HG03442 (cell line): ENCODE data around the gene UBL4B.
"Not testable (repeated sequence)": the region's sequence is repeated elsewhere in the genome, so short reads cannot be mapped to it uniquely, and the experiment has no call there.

Source experiments
- ATAC-seq: cut with Tn5 transposase; IDR thresholded peaks from one replicate; pipeline ENCODE4 v1.9.1; 2021; ENCODE audit warnings: mild to moderate bottlenecking, moderate library complexity; ENCODE audit not compliant: unreplicated experiment

Gene UBL4B

DNA sequence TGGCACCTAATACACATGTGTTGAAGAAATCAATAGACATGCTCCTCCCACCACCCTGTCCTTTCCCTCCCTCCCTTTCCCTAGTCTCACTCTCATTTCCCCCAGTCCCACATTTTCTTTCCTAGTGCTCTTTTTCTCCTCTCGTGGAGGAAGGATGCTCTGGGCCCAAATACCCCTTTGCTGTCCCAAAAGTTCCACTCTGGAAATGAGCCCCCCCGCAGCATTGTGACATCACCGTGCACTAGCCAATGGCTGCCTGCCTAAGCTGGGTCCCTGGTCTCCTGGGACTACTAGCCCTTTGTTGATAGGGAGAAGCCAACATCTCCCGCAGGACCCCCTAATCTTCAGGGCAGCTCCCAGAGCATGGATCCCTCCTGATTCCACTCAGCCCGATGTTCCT, at the start of gene UBL4B:
TSS of gene UBL4B (plus strand) at position 301 of the 400 bp plus-strand sequence. CDS start at position 393, 92 bp downstream.
- no peak for ATAC-seq

DNA sequence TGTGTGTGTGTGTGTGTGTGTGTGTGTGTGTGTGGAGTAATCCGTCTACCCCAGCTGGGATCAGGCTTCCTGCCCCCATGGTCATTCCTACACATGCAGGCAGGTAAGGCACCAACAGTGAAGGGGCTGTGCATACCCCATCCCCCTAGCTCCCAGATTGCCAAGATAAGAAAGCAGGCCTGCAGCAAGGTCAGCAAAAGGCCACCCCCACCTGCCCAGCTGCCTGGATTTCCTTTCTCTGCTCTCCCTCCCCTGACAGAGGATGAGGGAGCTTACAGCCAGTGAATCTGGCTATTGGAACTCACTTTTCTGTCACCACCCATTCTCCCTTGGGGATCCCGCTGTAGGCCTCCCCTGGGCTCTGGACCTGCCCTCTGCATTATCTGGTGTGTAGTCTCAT, 49.6 kb upstream of the UBL4B start:
- ATAC-seq, result no peak

DNA sequence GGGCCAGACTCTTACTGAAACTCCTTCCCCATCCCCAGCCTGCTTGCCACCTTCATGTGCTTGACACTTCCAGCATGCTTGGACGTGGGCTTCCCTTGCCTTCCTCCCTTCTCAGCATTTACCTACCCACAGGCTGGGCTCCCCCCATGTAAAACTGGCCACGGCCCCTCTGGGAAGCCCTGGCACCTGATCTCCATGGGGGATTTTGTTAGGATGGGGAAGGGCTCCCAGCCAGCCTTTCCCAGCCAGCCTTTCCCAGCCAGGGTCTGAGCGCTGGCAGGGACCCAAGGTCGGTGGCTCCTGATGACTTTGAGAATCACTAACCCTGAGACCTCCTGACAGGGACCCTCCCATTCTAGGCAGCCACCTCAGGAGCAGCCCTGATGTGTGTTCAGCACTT, 48.5 kb upstream of the UBL4B start:
- no peak for ATAC-seq

DNA sequence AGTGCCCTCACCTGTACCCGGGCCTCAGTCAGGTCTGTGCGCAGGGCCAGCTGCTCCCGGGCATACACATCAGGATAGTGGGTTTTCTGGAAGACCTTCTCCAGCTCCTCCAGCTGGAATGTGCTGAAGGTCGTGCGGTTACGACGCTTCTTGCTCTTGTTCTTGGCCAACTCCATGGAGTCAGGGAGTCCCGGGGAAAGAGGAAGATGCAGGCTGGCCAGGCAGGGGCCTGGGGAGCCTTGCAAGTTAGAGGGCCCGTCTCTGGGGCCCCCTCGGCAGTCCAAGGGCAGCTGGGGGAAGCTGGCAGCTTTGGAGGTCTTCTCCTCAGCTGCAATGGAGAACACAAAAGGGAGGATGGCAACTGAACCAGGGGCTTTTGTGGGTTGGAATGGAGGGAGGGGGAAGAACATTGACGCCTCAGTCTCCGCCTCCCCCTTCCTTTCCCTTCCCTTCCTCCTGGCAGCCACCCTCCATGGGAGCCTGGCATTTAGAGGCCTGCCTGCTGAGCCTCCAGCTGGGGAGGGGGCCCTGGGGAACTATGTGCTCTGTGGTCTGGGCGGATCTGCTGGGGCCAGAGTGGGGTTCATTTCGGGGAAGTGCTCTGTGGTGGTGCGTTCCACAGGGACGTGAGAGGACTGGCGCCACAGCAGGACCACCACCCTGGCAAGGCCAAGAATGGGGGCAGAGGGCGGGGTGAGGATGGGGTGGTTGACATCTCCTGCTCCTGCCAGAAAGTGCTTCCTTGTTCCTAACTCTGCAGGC, 47.5 kb upstream of the UBL4B start:
- ATAC-seq, result no peak

DNA sequence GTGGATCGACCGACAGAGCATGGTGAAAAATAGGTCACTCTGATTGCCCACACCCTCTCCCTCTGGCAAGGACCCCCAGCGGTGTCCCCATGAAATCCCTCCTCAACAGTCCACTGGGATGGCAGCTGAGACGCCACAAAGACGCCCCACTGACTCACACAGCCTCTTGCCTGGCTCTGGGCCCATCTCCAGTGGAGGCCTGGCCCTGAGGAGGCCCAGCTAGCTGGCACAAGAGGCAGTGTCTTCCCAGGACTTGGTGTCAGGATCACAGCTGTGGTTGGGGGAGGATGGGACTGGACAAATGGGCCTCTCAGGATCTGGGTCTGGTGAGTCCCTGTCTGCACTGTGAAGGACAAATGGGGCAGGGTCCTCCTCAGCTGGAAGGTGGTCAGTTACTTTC, 46.4 kb upstream of the UBL4B start:
- ATAC-seq, result no peak

GRCh38 chr1:110067479-110067892, 44.8 kb upstream of the UBL4B start:
- ATAC-seq, result no peak

GRCh38 chr1:110067893-110068645, 44.2 kb upstream of the UBL4B start:
- no peak for ATAC-seq

- no peak for ATAC-seq
Measured at GRCh38 chr1:110068646-110069403, 43.4 kb upstream of the UBL4B start.

- no peak for ATAC-seq
Measured at GRCh38 chr1:110069404-110070281, 42.6 kb upstream of the UBL4B start.

GRCh38 chr1:110070282-110070669, 42.0 kb upstream of the UBL4B start:
- no peak for ATAC-seq

GRCh38 chr1:110070671-110071242, 41.5 kb upstream of the UBL4B start, which contains the start of gene ALX3:
TSS of gene ALX3 (minus strand) at chr1:110070672. CDS start at chr1:110070612, 60 bp downstream.
- no peak for ATAC-seq

GRCh38 chr1:110074166-110074565, 38.1 kb upstream of the UBL4B start:
- no peak for ATAC-seq

GRCh38 chr1:110076789-110077500, 35.3 kb upstream of the UBL4B start:
- ATAC-seq, result no peak

GRCh38 chr1:110079995-110080394, 32.2 kb upstream of the UBL4B start:
- ATAC-seq, result not testable (repeated sequence)

DNA sequence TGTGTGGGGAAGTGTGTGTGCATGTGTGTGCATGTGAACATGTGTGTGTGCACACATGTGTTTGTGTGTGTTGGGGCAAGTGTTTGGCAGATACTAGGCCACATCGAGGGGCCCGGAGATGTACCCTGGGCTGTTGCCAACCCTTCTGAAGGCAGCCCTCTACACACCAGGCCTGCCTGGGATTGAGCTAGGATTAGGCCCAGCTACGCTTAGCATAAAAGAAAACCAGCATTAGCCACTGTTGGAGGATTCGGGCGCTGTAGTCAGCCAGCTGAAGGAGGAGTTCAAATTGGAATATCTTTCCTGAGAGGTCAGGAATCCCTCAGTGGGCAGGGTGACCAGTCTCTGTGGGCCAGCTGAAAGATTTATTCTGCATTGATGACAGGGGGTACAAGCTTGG, 31.2 kb upstream of the UBL4B start:
- ATAC-seq, result no peak

GRCh38 chr1:110082477-110082876, 29.8 kb upstream of the UBL4B start:
- no peak for ATAC-seq

DNA sequence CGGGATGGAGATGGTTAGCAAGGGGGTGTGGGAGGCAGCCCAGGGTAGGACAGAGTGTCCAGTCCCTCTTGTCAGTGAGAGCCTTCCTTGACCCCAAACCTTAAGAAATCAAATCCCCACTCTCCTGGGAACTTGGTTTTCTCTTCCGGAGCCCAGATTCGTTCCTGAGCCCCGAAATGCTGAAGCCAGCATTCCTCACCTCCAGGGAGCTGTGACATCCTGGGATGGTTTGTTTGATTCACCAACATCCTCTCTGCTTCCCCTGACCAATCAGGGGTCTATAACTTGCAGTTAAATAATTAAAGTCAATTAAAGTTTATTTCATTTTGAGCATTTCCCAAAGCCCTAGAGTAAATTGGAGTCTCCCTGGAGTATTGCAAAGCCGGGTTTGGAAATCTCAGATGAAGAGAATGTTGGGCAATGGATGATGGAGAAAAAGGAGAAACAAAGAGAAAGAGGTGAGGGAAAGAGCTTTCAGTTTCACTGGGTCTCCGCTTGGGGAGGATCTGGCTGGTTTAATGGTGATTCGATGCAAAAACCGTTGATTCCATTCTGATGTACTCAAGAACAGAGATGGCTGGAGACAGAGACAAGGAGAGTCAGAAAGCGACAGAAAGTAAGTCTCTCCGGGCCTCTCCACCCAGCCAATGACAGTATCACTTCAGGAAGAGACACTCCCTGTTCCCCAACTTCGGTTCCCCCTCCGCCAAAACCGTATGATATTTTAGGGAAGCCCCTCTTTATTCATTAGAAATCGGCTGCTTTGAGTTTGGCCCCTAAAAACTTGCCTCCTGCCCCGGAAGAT, 29.0 kb upstream of the UBL4B start:
- no peak for ATAC-seq

GRCh38 chr1:110083866-110084226, 28.4 kb upstream of the UBL4B start:
- ATAC-seq, result no peak
